H54 (cell line): ENCODE data around the gene ECE1.
A peak's percentile ranks its signal among the peaks of the same experiment; 100 is the strongest.

Experiments used
- DNase-seq: peaks from one replicate; pipeline ENCODE4 v3.0.0; 2011; ENCODE audit warnings: low spot score, mixed read lengths; ENCODE audit not compliant: insufficient read length
- FAIRE-seq: peaks from 3 replicates; lab custom pipeline; 2011; peaks lifted over from hg19 to GRCh38; lab: Jason Lieb, UNC
- POLR2A ChIP-seq: IDR thresholded peaks from 2 replicates; pipeline ENCODE4 v1.6.1; 2011; ENCODE audit warnings: low read depth, mild to moderate bottlenecking, low read length

The ECE1 gene

GRCh38 chr1:21258331-21259134 lies 31.7 kb downstream of the ECE1 start:
- no peak for FAIRE-seq
- no peak for TF ChIP-seq POLR2A
- no peak for DNase-seq

GRCh38 chr1:21257431-21258135 lies 32.7 kb downstream of the ECE1 start:
- FAIRE-seq (no peak), DNase-seq (no peak)
- no peak for TF ChIP-seq POLR2A

DNA sequence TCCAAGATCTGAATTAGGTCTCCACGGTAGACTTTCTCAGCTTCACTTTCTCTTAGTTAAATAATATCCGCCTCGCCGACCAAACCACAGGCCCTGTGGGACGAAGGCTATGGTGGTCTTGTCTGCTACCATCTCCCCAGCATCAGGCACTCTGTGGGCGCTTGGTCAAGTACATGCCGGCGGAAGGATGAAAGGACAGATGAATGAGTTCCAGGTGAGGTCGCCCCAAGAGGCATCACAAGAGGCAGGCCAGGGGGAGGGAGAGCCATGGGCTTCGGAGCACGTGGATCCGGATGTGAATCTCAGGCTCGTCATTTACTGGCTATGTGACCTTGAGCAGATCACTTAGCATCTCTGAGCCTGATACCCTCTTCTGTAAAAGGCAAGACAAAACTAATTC lies 33.5 kb downstream of the ECE1 start:
- no peak for FAIRE-seq
- no peak for TF ChIP-seq POLR2A
- no peak for DNase-seq

DNA sequence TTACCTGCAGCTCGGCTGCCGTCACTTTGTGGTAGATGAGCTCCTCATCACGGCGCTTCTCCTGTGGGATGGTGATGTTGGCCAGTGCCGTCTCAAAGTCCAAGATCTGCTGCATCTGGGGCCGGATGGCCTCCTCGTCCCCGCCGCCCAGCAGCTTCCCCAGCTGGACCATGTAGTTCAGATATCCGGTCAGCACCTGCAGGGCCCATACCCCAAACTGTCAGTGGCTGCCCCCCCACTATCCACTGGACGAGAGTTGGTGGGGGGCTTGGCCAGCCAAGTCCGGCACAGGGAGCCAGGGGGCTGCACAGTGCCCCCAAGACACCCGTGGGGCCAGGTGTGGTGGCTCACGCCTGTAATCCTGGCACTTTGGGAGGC lies 34.3 kb downstream of the ECE1 start:
- no peak for DNase-seq
- no peak for TF ChIP-seq POLR2A
- FAIRE-seq = no peak

GRCh38 chr1:21255284-21255942 lies 34.9 kb downstream of the ECE1 start:
- TF ChIP-seq POLR2A = no peak
- no peak for DNase-seq
- FAIRE-seq = peak; percentile 30

DNA sequence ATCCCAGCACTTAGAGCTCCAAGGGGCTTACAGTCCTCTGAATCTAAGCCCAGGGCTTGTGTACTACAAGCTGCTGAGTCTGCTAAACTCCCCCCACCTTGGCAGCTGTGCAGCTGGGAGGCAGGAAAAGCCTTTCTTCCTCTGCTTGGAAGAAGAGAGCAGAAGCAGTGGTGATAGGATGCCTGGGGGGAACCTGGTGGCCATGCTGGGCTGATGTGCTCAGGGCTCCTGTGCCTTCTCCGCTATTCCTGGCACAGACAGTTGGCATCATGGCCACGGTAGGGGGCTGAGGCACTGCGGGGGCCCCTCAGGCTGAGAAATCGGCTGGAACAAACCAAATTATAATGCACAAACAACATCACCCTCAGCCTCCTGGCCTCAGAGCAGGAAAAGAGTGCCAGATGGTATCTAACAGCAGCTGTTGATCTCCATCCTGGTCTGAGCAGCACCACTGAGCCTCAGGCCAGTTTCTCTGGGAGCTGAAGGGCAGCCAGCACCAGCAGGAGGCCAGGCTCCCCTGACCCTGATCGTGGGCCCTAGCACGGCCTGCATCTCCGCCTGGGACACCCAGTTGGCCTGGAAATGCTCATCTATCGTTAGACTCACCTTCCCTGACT lies 35.8 kb downstream of the ECE1 start:
- FAIRE-seq (no peak), DNase-seq (no peak)
- no peak for TF ChIP-seq POLR2A

DNA sequence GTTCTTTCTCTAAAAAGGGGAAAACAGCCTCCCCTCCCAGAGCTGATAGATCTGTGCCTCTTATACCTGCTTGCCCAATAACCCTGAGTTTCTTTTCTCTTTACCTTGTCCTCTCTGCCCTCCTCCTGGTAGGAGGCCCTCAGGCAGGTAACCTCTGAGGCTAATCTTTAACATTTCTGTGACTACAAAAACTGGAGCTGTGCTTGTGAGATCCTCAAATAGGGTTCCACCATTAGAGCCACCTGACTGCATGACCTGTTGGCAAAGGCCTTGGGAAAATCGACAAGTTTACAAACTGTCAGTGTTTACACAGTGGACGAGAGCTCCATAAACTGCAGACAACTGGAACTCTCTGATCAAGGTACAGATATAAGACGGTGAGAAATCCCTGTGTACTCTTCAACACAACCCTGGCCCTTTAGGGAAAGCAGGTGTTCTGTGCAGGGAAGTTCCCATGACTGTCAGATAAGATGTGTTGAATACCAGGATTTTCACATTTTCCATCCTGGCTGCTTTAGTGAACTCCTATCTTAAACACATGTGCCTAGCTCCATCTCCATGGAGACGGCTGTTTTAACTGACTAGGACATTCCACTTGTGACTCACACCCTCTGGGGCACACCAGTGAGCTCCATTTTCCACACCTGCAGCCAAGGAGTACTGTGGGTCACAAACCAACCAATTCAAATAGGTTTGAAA lies 38.3 kb downstream of the ECE1 start:
- FAIRE-seq = peak; percentile 88
- no peak for TF ChIP-seq POLR2A

GRCh38 chr1:21249940-21250493 lies 40.2 kb downstream of the ECE1 start:
- no peak for FAIRE-seq
- no peak for TF ChIP-seq POLR2A
- DNase-seq = no peak

More for the DNA sequence above, 38.3 kb downstream of the ECE1 start:
- DNase-seq = peak; percentile 67

DNA sequence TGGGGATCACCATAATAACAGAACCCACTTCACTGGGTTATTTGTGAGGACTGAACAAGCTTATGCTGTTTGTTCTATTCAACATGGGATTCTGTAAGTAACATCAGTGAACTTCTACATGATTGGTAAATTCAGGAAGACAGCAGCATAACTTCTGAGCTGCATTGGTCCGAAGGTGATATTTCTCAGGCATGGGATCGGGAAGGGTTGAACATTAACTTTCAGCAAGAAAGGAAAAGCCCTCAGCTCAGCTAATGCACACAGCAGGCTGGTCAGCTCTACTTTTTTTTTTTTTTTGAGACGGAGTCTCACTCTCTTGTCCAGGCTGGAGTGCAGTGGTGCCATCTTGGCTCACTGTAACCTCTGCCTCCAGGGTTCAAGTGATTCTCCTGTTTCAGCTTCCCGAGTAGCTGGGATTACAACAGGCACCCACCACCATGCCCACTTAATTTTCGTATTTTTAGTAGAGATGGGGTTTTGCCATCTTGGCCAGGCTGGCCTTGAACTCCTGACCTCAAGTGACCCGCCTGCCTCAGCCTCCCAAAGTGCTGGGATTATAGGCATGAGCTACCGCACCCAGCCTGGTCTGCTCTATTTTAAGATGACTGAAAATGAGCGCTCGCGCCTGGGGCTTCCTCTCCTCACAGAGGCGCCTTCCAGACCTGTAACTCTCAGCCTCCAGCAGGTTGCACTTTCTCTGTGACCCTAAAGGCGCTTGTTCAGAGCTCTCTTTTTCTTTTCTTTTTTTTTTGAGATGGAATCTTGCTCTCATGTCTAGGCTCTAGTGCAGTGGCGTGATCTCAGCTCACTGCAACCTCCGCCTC lies 42.2 kb downstream of the ECE1 start:
- FAIRE-seq (no peak), DNase-seq (no peak)
- no peak for TF ChIP-seq POLR2A

DNA sequence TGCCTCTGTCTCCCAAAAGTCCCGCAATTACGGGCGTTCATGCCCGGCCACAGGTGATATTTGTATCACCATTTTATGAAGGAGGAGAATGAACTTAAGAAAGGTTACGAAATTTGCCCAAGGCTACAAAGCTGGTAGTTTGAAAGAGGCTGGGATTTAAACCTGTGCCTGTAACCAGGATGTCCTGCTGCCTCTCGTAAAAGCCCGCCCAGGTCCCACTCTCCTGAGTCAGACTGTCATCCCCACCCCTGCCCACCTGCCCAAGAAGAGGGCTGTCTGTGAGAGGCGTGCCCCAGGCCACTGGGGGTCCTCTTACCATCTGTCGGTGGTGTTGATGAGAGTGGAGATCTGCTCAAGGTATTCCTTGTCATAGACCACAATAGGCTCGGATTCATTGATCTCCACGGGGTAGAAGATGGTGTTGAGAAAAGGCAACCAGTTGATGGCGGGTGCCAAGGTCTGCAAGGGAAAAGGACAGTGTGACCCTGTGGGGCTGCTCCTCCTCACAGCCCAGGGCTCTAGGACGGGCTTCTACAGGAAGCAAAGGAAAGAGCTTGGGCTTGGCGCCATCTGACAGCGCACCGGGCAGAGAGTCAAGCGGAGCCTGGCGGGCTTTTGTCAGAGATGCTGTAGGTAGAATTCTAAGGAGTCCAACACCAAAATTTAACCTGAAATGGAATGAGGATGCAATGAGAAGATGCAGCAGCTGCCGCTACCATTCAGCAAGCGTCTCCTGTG lies 43.2 kb downstream of the ECE1 start:
- no peak for TF ChIP-seq POLR2A
- FAIRE-seq = no peak

DNA sequence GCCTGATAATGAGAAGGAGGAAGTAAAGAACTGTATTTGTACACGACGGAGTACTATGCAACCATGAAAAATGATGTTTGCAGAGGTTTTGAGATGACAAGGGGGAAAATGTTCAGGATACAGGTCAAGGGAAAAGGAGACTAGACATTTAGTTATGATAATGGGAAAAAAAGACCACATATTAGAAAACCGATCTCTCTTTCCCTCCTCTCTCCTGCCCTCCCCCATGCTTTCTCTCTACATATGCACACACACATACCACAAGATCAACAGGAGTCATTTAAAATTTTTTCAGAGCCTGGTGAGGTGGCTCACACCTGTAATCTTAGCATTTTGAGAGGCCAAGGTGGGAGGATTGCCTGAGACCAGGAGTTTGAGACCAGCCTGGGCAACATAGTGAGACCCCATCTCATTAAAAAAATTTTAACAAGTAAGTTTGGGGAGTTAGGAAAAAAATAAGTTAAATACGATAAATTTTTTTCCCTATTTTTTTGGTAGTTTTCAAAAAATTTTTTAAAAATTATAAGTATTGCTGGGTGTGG lies 44.5 kb downstream of the ECE1 start:
- no peak for TF ChIP-seq POLR2A
- DNase-seq = no peak
- FAIRE-seq = no peak

More for the DNA sequence above, 43.2 kb downstream of the ECE1 start:
- no peak for DNase-seq
